ENCODE measurements around the gene DCAF15. TPM values are rescaled to one million over a fixed set of nuclear protein-coding genes. Genes with fewer than 3 reads are reported as not detected.

DCAF15 gene
- polyA plus RNA-seq, 1 of the 3 experiments (the other 2 are of a cell fraction), result 55.6 TPM

DNA sequence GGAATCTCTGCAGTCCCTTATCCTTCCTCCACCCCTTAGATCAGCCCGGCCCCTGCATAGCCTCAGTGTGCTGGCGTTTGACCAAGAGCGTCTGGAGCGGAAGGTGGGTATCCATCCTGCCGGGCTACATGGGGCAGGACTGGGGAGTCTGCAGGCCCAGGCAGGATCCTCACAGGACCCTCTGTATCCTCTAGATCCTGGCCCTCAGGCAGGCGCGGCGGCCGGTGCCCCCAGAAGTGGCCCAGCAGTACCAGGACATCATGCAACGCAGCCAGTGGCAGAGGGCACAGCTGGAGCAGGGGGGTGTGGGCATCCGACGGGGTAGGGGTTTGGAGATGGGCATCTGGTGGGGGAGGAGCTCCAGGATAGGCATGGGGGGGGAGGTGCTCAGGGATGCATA lies 23.0 kb upstream of the DCAF15 start (continued):
- TF ChIP-seq, protein P1, sequence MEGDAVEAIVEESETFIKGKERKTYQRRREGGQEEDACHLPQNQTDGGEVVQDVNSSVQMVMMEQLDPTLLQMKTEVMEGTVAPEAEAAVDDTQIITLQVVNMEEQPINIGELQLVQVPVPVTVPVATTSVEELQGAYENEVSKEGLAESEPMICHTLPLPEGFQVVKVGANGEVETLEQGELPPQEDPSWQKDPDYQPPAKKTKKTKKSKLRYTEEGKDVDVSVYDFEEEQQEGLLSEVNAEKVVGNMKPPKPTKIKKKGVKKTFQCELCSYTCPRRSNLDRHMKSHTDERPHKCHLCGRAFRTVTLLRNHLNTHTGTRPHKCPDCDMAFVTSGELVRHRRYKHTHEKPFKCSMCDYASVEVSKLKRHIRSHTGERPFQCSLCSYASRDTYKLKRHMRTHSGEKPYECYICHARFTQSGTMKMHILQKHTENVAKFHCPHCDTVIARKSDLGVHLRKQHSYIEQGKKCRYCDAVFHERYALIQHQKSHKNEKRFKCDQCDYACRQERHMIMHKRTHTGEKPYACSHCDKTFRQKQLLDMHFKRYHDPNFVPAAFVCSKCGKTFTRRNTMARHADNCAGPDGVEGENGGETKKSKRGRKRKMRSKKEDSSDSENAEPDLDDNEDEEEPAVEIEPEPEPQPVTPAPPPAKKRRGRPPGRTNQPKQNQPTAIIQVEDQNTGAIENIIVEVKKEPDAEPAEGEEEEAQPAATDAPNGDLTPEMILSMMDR (IDR thresholded peaks at IDR 0.05), result no peak
- TF ChIP-seq SMC3 (IDR thresholded peaks at IDR 0.05; ENCODE audit: low read depth, low read length) (no peak), TCF12 (IDR thresholded peaks at IDR 0.05) (no peak), SIN3A (IDR thresholded peaks at IDR 0.05; ENCODE audit: borderline replicate concordance, low read depth, low read length) (no peak)
- TF ChIP-seq, protein P2, sequence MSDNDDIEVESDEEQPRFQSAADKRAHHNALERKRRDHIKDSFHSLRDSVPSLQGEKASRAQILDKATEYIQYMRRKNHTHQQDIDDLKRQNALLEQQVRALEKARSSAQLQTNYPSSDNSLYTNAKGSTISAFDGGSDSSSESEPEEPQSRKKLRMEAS (IDR thresholded peaks at IDR 0.05; ENCODE audit: low read depth), result no peak

DNA sequence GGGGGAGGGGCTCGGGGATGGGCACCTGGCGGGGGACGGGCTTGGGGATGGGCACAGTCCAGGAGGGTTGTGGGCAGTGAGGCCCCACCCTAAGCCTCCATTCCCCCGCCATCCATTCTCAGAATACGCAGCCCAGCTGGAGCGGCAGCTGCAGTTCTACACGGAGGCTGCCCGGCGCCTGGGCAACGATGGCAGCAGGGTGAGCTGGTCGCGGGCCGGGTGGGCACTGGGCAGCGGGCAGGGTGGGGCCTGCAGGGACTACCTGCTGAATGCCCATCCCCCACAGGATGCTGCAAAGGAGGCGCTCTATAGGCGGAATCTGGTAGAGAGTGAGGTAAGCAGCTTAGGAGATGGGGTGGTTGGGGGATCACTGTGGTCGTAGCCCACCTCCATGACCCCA lies 22.4 kb upstream of the DCAF15 start:
- DNase-seq, result peak; percentile 45
- H3K4me3 ChIP-seq (ENCODE audit: low read depth in 2 of 2, low read length in 1 of 2), result no peak overlapping the region
- ChIA-PET CTCF (interaction anchor here (0.7 to 1.9 kb wide), 4 partner anchors 102 to 119 kb away, joined by 3 to 5 read pairs (median 3); partner anchors contain the start of gene IL27RA), POLR2A (interaction anchor here (0.6 to 1.2 kb wide), 3 partner anchors 8 to 101 kb away, joined by 3 to 4 read pairs (median 4); partner anchors contain the start of genes DCAF15, IL27RA and PODNL1)
- no peak overlapping the region for H2AFZ ChIP-seq (ENCODE audit: low read depth)
- H3K27ac ChIP-seq (ENCODE audit: low read depth in 2 of 2, low read length in 1 of 2), result no peak overlapping the region; a peak in 1 of 4 replicates
- TF ChIP-seq FOSL2 (IDR thresholded peaks at IDR 0.05; ENCODE audit: borderline replicate concordance, low read depth) (no peak), GATA2 (CRISPR knock-in tag; IDR thresholded peaks at IDR 0.05) (no peak), RXRA (IDR thresholded peaks at IDR 0.05; ENCODE audit: borderline replicate concordance, low read depth) (no peak), RCOR1 (IDR thresholded peaks at IDR 0.05; ENCODE audit: low read length) (no peak), TEAD4 (IDR thresholded peaks at IDR 0.05; ENCODE audit: borderline replicate concordance, insufficient read depth) (no peak), MXI1 (IDR thresholded peaks at IDR 0.05; ENCODE audit: low read depth, low read length) (no peak), EP300 (IDR thresholded peaks at IDR 0.05; ENCODE audit: borderline replicate concordance in 1 of 2, low read depth in 1 of 2, low read length in 1 of 2) (no peak), TAF1 (IDR thresholded peaks at IDR 0.05; ENCODE audit: borderline replicate concordance, low read depth, low read length) (no peak), YY1 (IDR thresholded peaks at IDR 0.05; ENCODE audit: low read depth) (no peak), JUND (IDR thresholded peaks at IDR 0.05) (no peak), ELF1 (IDR thresholded peaks at IDR 0.05) (no peak), TCF12 (IDR thresholded peaks at IDR 0.05) (no peak), CHD2 (IDR thresholded peaks at IDR 0.05; ENCODE audit: low read length, partially characterized antibody) (no peak), RAD21 (IDR thresholded peaks at IDR 0.05; ENCODE audit: low read length) (no peak), NFIC (IDR thresholded peaks at IDR 0.05; ENCODE audit: borderline replicate concordance) (no peak)
- TF ChIP-seq, protein P3, sequence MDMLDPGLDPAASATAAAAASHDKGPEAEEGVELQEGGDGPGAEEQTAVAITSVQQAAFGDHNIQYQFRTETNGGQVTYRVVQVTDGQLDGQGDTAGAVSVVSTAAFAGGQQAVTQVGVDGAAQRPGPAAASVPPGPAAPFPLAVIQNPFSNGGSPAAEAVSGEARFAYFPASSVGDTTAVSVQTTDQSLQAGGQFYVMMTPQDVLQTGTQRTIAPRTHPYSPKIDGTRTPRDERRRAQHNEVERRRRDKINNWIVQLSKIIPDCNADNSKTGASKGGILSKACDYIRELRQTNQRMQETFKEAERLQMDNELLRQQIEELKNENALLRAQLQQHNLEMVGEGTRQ (IDR thresholded peaks at IDR 0.05; ENCODE audit: borderline replicate concordance, low read depth, low read length), result no peak
- TF ChIP-seq, protein P4, sequence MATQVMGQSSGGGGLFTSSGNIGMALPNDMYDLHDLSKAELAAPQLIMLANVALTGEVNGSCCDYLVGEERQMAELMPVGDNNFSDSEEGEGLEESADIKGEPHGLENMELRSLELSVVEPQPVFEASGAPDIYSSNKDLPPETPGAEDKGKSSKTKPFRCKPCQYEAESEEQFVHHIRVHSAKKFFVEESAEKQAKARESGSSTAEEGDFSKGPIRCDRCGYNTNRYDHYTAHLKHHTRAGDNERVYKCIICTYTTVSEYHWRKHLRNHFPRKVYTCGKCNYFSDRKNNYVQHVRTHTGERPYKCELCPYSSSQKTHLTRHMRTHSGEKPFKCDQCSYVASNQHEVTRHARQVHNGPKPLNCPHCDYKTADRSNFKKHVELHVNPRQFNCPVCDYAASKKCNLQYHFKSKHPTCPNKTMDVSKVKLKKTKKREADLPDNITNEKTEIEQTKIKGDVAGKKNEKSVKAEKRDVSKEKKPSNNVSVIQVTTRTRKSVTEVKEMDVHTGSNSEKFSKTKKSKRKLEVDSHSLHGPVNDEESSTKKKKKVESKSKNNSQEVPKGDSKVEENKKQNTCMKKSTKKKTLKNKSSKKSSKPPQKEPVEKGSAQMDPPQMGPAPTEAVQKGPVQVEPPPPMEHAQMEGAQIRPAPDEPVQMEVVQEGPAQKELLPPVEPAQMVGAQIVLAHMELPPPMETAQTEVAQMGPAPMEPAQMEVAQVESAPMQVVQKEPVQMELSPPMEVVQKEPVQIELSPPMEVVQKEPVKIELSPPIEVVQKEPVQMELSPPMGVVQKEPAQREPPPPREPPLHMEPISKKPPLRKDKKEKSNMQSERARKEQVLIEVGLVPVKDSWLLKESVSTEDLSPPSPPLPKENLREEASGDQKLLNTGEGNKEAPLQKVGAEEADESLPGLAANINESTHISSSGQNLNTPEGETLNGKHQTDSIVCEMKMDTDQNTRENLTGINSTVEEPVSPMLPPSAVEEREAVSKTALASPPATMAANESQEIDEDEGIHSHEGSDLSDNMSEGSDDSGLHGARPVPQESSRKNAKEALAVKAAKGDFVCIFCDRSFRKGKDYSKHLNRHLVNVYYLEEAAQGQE (IDR thresholded peaks at IDR 0.05; ENCODE audit: low read depth, low read length), result no peak
- H3K4me1 ChIP-seq (ENCODE audit: control insufficient read depth in 1 of 2, insufficient read depth in 2 of 2, low read depth in 1 of 2, low read length in 1 of 2), result peaks cover 0 to 7% of the 10 kb centered on the region in 2 experiments; a peak in 1 of 4 replicates
- H3K9ac ChIP-seq, result no peak overlapping the region
- H3K9me3 ChIP-seq, result no peaks in the 10 kb centered on the region
- WGBS (ENCODE audit: low lambda C conversion rate), result 90% methylated on average over 10 of the region's 17 CpGs
- H3K36me3 ChIP-seq (replicated peaks in 1 of 2; ENCODE audit: control insufficient read depth in 1 of 2, insufficient read depth in 2 of 2, low read length in 1 of 2), result peaks cover 0 to 2% of the 10 kb centered on the region in 2 experiments
- no peaks in the 10 kb centered on the region for H3K27me3 ChIP-seq (ENCODE audit: insufficient read depth)
- no peaks in the 10 kb centered on the region for H3K9me2 ChIP-seq
- no peaks in the 10 kb centered on the region for H4K20me1 ChIP-seq (ENCODE audit: insufficient read depth)
- H3K4me2 ChIP-seq, result no peak overlapping the region
- no peaks in the 10 kb centered on the region for H3K79me2 ChIP-seq (ENCODE audit: insufficient read depth)
- no peaks in the 10 kb centered on the region for H3F3A ChIP-seq (replicated peaks; ENCODE audit: insufficient read depth)

All from SK-N-SH (cell line).